ENCODE measurements around the gene FES. TPM values are rescaled to one million over a fixed set of nuclear protein-coding genes. Genes with fewer than 3 reads are reported as not detected.

FES gene
- total RNA-seq, 1 experiment from 2014 or later = 0.91 TPM

- ChIA-PET CTCF (no interaction called here), POLR2A (no interaction called here)
- no peak for DNase-seq (ENCODE audit: unreplicated experiment)
- TF ChIP-seq CTCF (IDR thresholded peaks at IDR 0.05; ENCODE audit: unreplicated experiment) = no peak
- Mint-ChIP-seq H3K27ac (ENCODE audit: low read depth, unreplicated experiment) (peak overlapping the region; percentile 89), H3K4me3 (ENCODE audit: unreplicated experiment) (peak overlapping the region; percentile 76), H3K9me3 (ENCODE audit: unreplicated experiment) (no peaks in the 10 kb centered on the region), H3K36me3 (ENCODE audit: insufficient read depth, unreplicated experiment) (peaks cover 6% of the 10 kb centered on the region), H3K4me1 (ENCODE audit: insufficient read depth, unreplicated experiment) (peaks cover 40% of the 10 kb centered on the region), H3K27me3 (ENCODE audit: insufficient read depth, unreplicated experiment) (no peaks in the 10 kb centered on the region)
- intact Hi-C loops (cut with micrococcal nuclease) = no loop called here
- no TSS peak for BruUV-seq (replicated peaks)
These were observed 15.2 kb upstream of the FES start for GRCh38 chr15:90869140-90869541.

- no TSS peak for BruUV-seq (replicated peaks)
- TF ChIP-seq CTCF (IDR thresholded peaks at IDR 0.05; ENCODE audit: unreplicated experiment) = no peak
- H3K4me1 Mint-ChIP-seq (ENCODE audit: insufficient read depth, unreplicated experiment) = peaks cover 40% of the 10 kb centered on the region
- ChIA-PET POLR2A (interaction anchor here (0.6 to 2.6 kb wide), 9 partner anchors 12 to 603 kb away, joined by 3 to 29 read pairs (median 3); partner anchors contain the start of genes BLM, HDDC3 and MAN2A2), CTCF (interaction anchor here (0.6 kb wide), 2 partner anchors 201 to 566 kb away, joined by 3 read pairs; no protein-coding TSS in a partner anchor)
- peaks cover 8% of the 10 kb centered on the region for H3K36me3 Mint-ChIP-seq (ENCODE audit: insufficient read depth, unreplicated experiment)
- peak overlapping the region; percentile 76 for H3K4me3 Mint-ChIP-seq (ENCODE audit: unreplicated experiment)
- no peaks in the 10 kb centered on the region for H3K27me3 Mint-ChIP-seq (ENCODE audit: insufficient read depth, unreplicated experiment)
- no peaks in the 10 kb centered on the region for H3K9me3 Mint-ChIP-seq (ENCODE audit: unreplicated experiment)
- DNase-seq (ENCODE audit: unreplicated experiment) = peak; percentile 95
- H3K27ac Mint-ChIP-seq (ENCODE audit: low read depth, unreplicated experiment) = peak overlapping the region; percentile 89
- intact Hi-C loops (cut with micrococcal nuclease) = loop anchor here (2.0 to 5.0 kb wide), 2 partner anchors 153 to 222 kb away; partner anchors contain the start of gene BLM
These were observed 14.5 kb upstream of the FES start for GRCh38 chr15:90869601-90870353.

- H3K27me3 Mint-ChIP-seq (ENCODE audit: insufficient read depth, unreplicated experiment) = no peaks in the 10 kb centered on the region
- no peak for TF ChIP-seq CTCF (IDR thresholded peaks at IDR 0.05; ENCODE audit: unreplicated experiment)
- BruUV-seq (replicated peaks) = TSS peak; percentile 67
- H3K4me1 Mint-ChIP-seq (ENCODE audit: insufficient read depth, unreplicated experiment) = peaks cover 40% of the 10 kb centered on the region
- peak; percentile 35 for DNase-seq (ENCODE audit: unreplicated experiment)
- peaks cover 12% of the 10 kb centered on the region for H3K36me3 Mint-ChIP-seq (ENCODE audit: insufficient read depth, unreplicated experiment)
- POLR2A ChIA-PET = interaction anchor here (0.6 to 2.6 kb wide), 13 partner anchors 12 to 604 kb away, joined by 3 to 29 read pairs (median 3); partner anchors contain the start of genes BLM, HDDC3 and MAN2A2
- CTCF ChIA-PET = interaction anchor here (0.6 to 1.5 kb wide), 6 partner anchors 8 to 1223 kb away, joined by 3 to 8 read pairs (median 4); no protein-coding TSS in a partner anchor
- no peaks in the 10 kb centered on the region for H3K9me3 Mint-ChIP-seq (ENCODE audit: unreplicated experiment)
- H3K27ac Mint-ChIP-seq (ENCODE audit: low read depth, unreplicated experiment) = peak overlapping the region; percentile 89
- peak overlapping the region; percentile 76 for H3K4me3 Mint-ChIP-seq (ENCODE audit: unreplicated experiment)
- intact Hi-C loops (cut with micrococcal nuclease) = loop anchor here (2.0 to 5.0 kb wide), 2 partner anchors 154 to 223 kb away; partner anchors contain the start of gene BLM
These were observed 13.8 kb upstream of the FES start for GRCh38 chr15:90870354-90871138.
